T-cell (primary cell): Measurements from ENCODE around the gene GARIN5B. TPM values are rescaled to one million over a fixed set of nuclear protein-coding genes. Genes with fewer than 3 reads are reported as not detected.

ENCODE experiments used
- ATAC-seq, 4 experiments: fragments of 200-7000 bp in 3 of 4; fragments of 150-1000 bp in 1 of 4; cut with Tn5 transposase; replicated peaks in 1 of 4; 1 replicate in 3 of 4; 2 replicates in 1 of 4; pipeline ENCODE4 v1.10.0; 2021; ENCODE audit warnings: moderate library complexity in 3 of 4, mild to moderate bottlenecking in 2 of 4, moderate number of reproducible peaks in 1 of 4
- CTCF ChIA-PET, 2 donors: fragments of 300-600 bp; sonication (Branson Sonifier 250); formaldehyde crosslinking; loops; one replicate each; lab custom pipeline; 2022; ENCODE audit warnings: antibody characterized with exemption in 2 of 2; lab: Charles Lee
- POLR2A ChIA-PET, 2 donors: fragments of 300-600 bp; sonication (Branson Sonifier 250); formaldehyde crosslinking; loops; one replicate each; lab custom pipeline; 2022; ENCODE audit warnings: antibody characterized with exemption in 2 of 2; lab: Charles Lee
- DNase-seq, 35 experiments: peaks; one replicate each; pipeline versions ENCODE4 v3.0.0 to v3.0.0-alpha.2; 2013 to 2023
- H3K27ac ChIP-seq: one replicate; pipeline ENCODE4 v1.5.1; 2013; ENCODE audit warnings: low read length
- H3K27me3 ChIP-seq, 2 experiments: replicated peaks in 1 of 2; 1 replicate in 1 of 2; 2 replicates in 1 of 2; pipeline versions ENCODE4 v1.6.1 to v1.7.0; 2013; ENCODE audit warnings: low read length in 1 of 2, mixed read lengths in 1 of 2; ENCODE audit not compliant: control insufficient read depth in 2 of 2, insufficient read depth in 2 of 2; ENCODE audit errors: extremely low read depth in 1 of 2
- H3K36me3 ChIP-seq, 2 donors: 1 replicate in 1 of 2; 2 replicates in 1 of 2; pipeline versions ENCODE4 v1.6.1 to v1.7.0; 2013; ENCODE audit warnings: low read length in 1 of 2; ENCODE audit not compliant: control insufficient read depth in 2 of 2, insufficient read depth in 1 of 2; ENCODE audit errors: extremely low read depth in 1 of 2
- H3K4me1 ChIP-seq, 2 experiments: 1 replicate in 1 of 2; 2 replicates in 1 of 2; pipeline versions ENCODE4 v1.6.1 to v1.7.0; 2013; ENCODE audit warnings: low read length in 2 of 2, mixed read lengths in 1 of 2; ENCODE audit not compliant: insufficient read depth in 2 of 2, control insufficient read depth in 1 of 2; ENCODE audit errors: extremely low read depth in 1 of 2
- H3K4me3 ChIP-seq, 2 donors: 1 replicate in 1 of 2; 2 replicates in 1 of 2; pipeline versions ENCODE4 v1.5.1 to v1.7.0; 2013; ENCODE audit warnings: mild to moderate bottlenecking in 2 of 2, low read length in 1 of 2, moderate library complexity in 1 of 2; ENCODE audit not compliant: control insufficient read depth in 1 of 2; ENCODE audit errors: extremely low read depth in 1 of 2
- H3K9me3 ChIP-seq: 2 replicates; pipeline ENCODE4 v1.7.0; 2013
- H3K27ac Mint-ChIP-seq, 2 donors: one replicate each; pipeline ENCODE4 v1.8.0; 2020 to 2021; ENCODE audit warnings: mild to moderate bottlenecking in 2 of 2, mixed read lengths in 2 of 2
- H3K27me3 Mint-ChIP-seq, 2 donors: one replicate each; pipeline ENCODE4 v1.8.0; 2021 to 2022; ENCODE audit warnings: mixed read lengths in 2 of 2
- H3K36me3 Mint-ChIP-seq: one replicate; pipeline ENCODE4 v1.8.0; 2021; ENCODE audit warnings: mixed read lengths
- H3K4me1 Mint-ChIP-seq, 3 donors: one replicate each; pipeline ENCODE4 v1.8.0; 2020 to 2022; ENCODE audit warnings: mixed read lengths in 3 of 3, mild to moderate bottlenecking in 1 of 3
- H3K4me3 Mint-ChIP-seq, 3 donors: one replicate each; pipeline ENCODE4 v1.8.0; 2020 to 2022; ENCODE audit warnings: mild to moderate bottlenecking in 3 of 3, mixed read lengths in 3 of 3, moderate library complexity in 3 of 3
- H3K9me3 Mint-ChIP-seq, 3 donors: one replicate each; pipeline ENCODE4 v1.8.0; 2020 to 2022; ENCODE audit warnings: mixed read lengths in 3 of 3
- WGBS: methylation state at CpG from one replicate; pipeline ENCODE4 v1.1.5; 2013; ENCODE audit warnings: missing lambda C conversion rate; ENCODE audit not compliant: insufficient coverage; 5-methylcytosine and 5-hydroxymethylcytosine counted together
- total RNA-seq, 35 experiments: library from RNA in 6 of 35; stranded (reverse) in 6 of 35; fragments of 120-200 nt in 1 of 35; gene quantifications; one replicate each; pipeline versions ENCODE4 v1.2.1 to v1.2.4 and lab custom pipeline; 2013 to 2026

Gene GARIN5B
- total RNA-seq, 5 donors from 2014 or later (not counting 1 experiment from before 2014, with no cell fraction given) = not detected

- peaks cover 19 to 25% (median 21%) of the 10 kb centered on the region in 3 donors for H3K4me1 Mint-ChIP-seq
- peaks cover 16% of the 10 kb centered on the region for H3K36me3 Mint-ChIP-seq
- H3K4me1 ChIP-seq = peaks cover 6 to 31% of the 10 kb centered on the region in 2 experiments
- ChIA-PET POLR2A (no interaction called here), CTCF (no interaction called here)
- peak overlapping the region in 1 of 2 donors; percentile 28 for H3K27ac Mint-ChIP-seq
- H3K27me3 ChIP-seq = peaks cover 0 to 17% of the 10 kb centered on the region in 2 experiments
- ATAC-seq = no peak
- no peaks in the 10 kb centered on the region for H3K9me3 Mint-ChIP-seq
- DNase-seq = peak in 17 of 35 experiments; percentile 17 to 61 (median 33)
- H3K4me3 Mint-ChIP-seq = peak overlapping the region; percentile 76 to 78 (median 76)
- 0% methylated on average over 6 of the region's 15 CpGs for WGBS
- no peak overlapping the region for H3K27ac ChIP-seq
- no peaks in the 10 kb centered on the region for H3K9me3 ChIP-seq
- H3K27me3 Mint-ChIP-seq = peaks cover 0 to 2% of the 10 kb centered on the region in 2 donors
- peaks cover 3 to 13% of the 10 kb centered on the region in 2 donors for H3K36me3 ChIP-seq
- peak overlapping the region in 1 of 2 donors; percentile 58 for H3K4me3 ChIP-seq
These were observed 21.9 kb downstream of the GARIN5B start for GRCh38 chr19:55341171-55341588.

DNA sequence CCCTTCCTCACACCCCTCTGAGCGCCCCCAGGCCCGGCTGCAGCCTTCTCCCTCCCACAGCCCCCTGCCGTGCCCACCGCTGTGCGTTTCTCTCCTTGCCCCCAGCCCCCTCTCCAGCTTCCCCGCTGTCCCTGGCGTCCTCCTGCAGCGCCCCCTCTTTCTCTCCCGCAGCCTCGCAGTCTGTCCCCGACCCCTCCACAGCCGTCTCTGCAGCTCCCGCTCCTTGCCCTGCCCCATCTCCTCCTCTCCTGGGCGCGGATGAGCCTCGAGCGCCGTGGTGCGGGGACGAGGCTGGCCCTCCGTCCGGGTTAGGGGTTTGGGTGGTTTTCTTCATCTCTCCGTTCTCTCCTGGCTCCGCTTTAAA lies 22.3 kb downstream of the GARIN5B start:
- 9% methylated on average over 9 of the region's 24 CpGs for WGBS
- Histone ChIP-seq H3K36me3 (peaks cover 3 to 13% of the 10 kb centered on the region in 2 donors), H3K4me1 (peaks cover 6 to 31% of the 10 kb centered on the region in 2 experiments), H3K27ac (no peak overlapping the region), H3K4me3 (peak overlapping the region; percentile 58 to 64), H3K27me3 (peaks cover 0 to 17% of the 10 kb centered on the region in 2 experiments), H3K9me3 (no peaks in the 10 kb centered on the region)
- peaks cover 19 to 25% (median 21%) of the 10 kb centered on the region in 3 donors for H3K4me1 Mint-ChIP-seq
- H3K9me3 Mint-ChIP-seq = no peaks in the 10 kb centered on the region
- ATAC-seq (no peak), DNase-seq (peak in 5 of 35 experiments; percentile 17 to 40 (median 19))
- H3K27me3 Mint-ChIP-seq = peaks cover 0 to 4% of the 10 kb centered on the region in 2 donors
- peak overlapping the region; percentile 76 to 78 (median 78) for H3K4me3 Mint-ChIP-seq
- H3K27ac Mint-ChIP-seq = no peak overlapping the region
- peaks cover 16% of the 10 kb centered on the region for H3K36me3 Mint-ChIP-seq
- ChIA-PET POLR2A (no interaction called here), CTCF (interaction anchor here in 1 of 2 donors (0.5 kb wide), 1 partner anchor 1342 kb away, joined by 3 read pairs; no protein-coding TSS in a partner anchor)

DNA sequence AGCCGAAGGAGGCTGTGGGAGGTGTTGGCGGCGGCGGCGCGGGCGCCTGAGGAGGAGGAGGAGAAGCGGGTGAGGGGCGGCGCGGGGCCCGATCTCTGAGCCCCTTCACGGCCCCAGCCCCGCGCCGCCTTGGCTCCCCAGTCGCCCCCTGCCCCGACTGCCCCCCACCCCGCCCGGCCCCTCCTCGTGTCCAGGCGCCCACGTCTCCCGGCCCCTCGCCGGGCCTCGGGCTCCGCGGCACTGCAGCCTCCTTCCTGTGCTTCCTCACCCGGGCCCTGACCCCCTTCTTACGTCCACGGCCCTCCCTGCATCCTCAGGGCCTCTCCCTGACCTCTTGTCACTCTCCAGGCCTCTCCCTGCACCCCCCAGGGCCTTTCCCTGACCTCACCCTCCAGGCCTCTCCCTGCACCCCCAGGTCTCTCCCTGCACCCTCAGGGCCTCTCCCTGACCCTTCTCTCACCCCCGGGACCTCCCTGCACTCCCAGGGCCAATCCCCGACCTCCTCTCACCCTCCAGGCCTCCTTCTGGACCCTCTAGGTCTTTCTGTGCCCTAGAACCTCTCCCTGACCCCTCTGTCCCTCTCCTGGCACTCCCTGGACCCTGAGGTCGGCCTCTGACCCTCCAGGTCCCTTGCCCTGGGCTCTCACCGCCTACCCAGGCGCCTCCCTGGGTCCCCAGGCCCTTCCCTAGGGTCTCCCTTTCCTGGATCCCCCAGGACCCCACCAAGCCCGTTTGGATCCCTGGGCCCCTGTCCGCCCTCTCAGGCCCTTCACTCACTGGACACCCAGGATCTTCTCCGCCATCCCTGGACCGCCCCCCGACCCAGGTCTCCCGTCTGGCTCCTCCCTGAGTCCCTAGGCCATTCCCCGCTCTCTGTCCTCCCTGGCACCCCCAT lies 22.9 kb downstream of the GARIN5B start:
- H3K9me3 Mint-ChIP-seq = no peaks in the 10 kb centered on the region
- DNase-seq (peak in 8 of 35 experiments; percentile 12 to 37 (median 18)), ATAC-seq (no peak)
- H3K36me3 Mint-ChIP-seq = peaks cover 10% of the 10 kb centered on the region
- Histone ChIP-seq H3K27ac (peak overlapping the region; percentile 70), H3K9me3 (no peaks in the 10 kb centered on the region), H3K27me3 (peaks cover 0 to 21% of the 10 kb centered on the region in 2 experiments), H3K4me3 (peak overlapping the region; percentile 58 to 64), H3K4me1 (peaks cover 6 to 31% of the 10 kb centered on the region in 2 experiments), H3K36me3 (peaks cover 3 to 13% of the 10 kb centered on the region in 2 donors)
- ChIA-PET POLR2A (interaction anchor here (0.6 to 1.8 kb wide), 17 partner anchors 8 to 891 kb away, joined by 3 to 11 read pairs (median 4); partner anchors contain the start of genes HSPBP1 (in 1 of the 2), ISOC2 (in 1 of the 2), LENG8 (in 1 of the 2) and TMEM238 (in 1 of the 2)), CTCF (interaction anchor here in 1 of 2 donors (0.5 to 1.7 kb wide), 11 partner anchors 38 to 1343 kb away, joined by 3 to 15 read pairs (median 4); partner anchors contain the start of genes FIZ1, ISOC2, PPP6R1 and TMEM238)
- H3K27me3 Mint-ChIP-seq = peaks cover under 1 to 5% of the 10 kb centered on the region in 2 donors
- 8% methylated on average over 25 of the region's 44 CpGs for WGBS
- peaks cover 19 to 25% (median 21%) of the 10 kb centered on the region in 3 donors for H3K4me1 Mint-ChIP-seq
- peak overlapping the region; percentile 78 to 92 (median 92) for H3K4me3 Mint-ChIP-seq
- H3K27ac Mint-ChIP-seq = peak overlapping the region; percentile 88

GRCh38 chr19:55339105-55339888 lies 23.8 kb downstream of the GARIN5B start, which contains the start of gene KMT5C:
Gene KMT5C (plus strand): TSS chr19:55339876. CDS start chr19:55341937, 2,061 bp downstream.
- Histone ChIP-seq H3K9me3 (no peaks in the 10 kb centered on the region), H3K4me3 (peak within 1 kb of the TSS; percentile 64 to 72), H3K36me3 (peaks cover 3 to 13% of the 10 kb centered on the region in 2 donors), H3K27ac (peak within 1 kb of the TSS; percentile 99), H3K4me1 (peaks cover 6 to 31% of the 10 kb centered on the region in 2 experiments), H3K27me3 (peaks cover 0 to 20% of the 10 kb centered on the region in 2 experiments)
- H3K9me3 Mint-ChIP-seq = no peaks in the 10 kb centered on the region
- H3K4me1 Mint-ChIP-seq = peaks cover 19 to 25% (median 21%) of the 10 kb centered on the region in 3 donors
- ChIA-PET POLR2A (interaction anchor here (0.6 to 1.8 kb wide), 23 partner anchors 9 to 890 kb away, joined by 3 to 11 read pairs (median 4); partner anchors contain the start of genes UBE2S (in 2 of the 2), HSPBP1 (in 1 of the 2), ISOC2 (in 1 of the 2) and LENG8 (in 1 of the 2)), CTCF (interaction anchor here in 1 of 2 donors (0.7 to 1.7 kb wide), 11 partner anchors 37 to 292 kb away, joined by 3 to 15 read pairs (median 4); partner anchors contain the start of genes FIZ1, ISOC2, PPP6R1 and TMEM238)
- H3K4me3 Mint-ChIP-seq = peak within 1 kb of the TSS; percentile 78 to 92 (median 92)
- peak within 1 kb of the TSS; percentile 88 for H3K27ac Mint-ChIP-seq
- under 1% methylated on average over 49 of the region's 63 CpGs for WGBS
- ATAC-seq (peak; percentile 78 to 84 (median 82)), DNase-seq (peak; percentile 100)
- H3K27me3 Mint-ChIP-seq = peaks cover 3 to 10% of the 10 kb centered on the region in 2 donors
- H3K36me3 Mint-ChIP-seq = peaks cover 6% of the 10 kb centered on the region

- DNase-seq = no peak
- peaks cover 4 to 23% of the 10 kb centered on the region in 2 experiments for H3K4me1 ChIP-seq
- H3K27me3 ChIP-seq = peaks cover 0 to 45% of the 10 kb centered on the region in 2 experiments
- H3K27ac ChIP-seq = no peak overlapping the region
- POLR2A ChIA-PET = no interaction called here
- peaks cover 16 to 20% (median 19%) of the 10 kb centered on the region in 3 donors for H3K4me1 Mint-ChIP-seq
- CTCF ChIA-PET = no interaction called here
- H3K36me3 ChIP-seq = no peaks in the 10 kb centered on the region
- H3K36me3 Mint-ChIP-seq = no peaks in the 10 kb centered on the region
- no peak overlapping the region for H3K4me3 Mint-ChIP-seq
- no CpG with 5 or more reads among the region's 7 CpGs for WGBS
- H3K27me3 Mint-ChIP-seq = peaks cover 3 to 21% of the 10 kb centered on the region in 2 donors
- no peak overlapping the region for H3K4me3 ChIP-seq
- ATAC-seq = no peak
- no peaks in the 10 kb centered on the region for H3K9me3 Mint-ChIP-seq
- H3K27ac Mint-ChIP-seq = no peak overlapping the region
- H3K9me3 ChIP-seq = no peaks in the 10 kb centered on the region
These were observed 27.0 kb downstream of the GARIN5B start for GRCh38 chr19:55336101-55336500.
